NCI-H69 (cell line): ENCODE measurements around the gene SCN2A.

ENCODE experiments used
- DNase-seq: peaks from one replicate; lab custom pipeline; 2025; lab: John Stamatoyannopoulos, UW

The SCN2A gene

DNA sequence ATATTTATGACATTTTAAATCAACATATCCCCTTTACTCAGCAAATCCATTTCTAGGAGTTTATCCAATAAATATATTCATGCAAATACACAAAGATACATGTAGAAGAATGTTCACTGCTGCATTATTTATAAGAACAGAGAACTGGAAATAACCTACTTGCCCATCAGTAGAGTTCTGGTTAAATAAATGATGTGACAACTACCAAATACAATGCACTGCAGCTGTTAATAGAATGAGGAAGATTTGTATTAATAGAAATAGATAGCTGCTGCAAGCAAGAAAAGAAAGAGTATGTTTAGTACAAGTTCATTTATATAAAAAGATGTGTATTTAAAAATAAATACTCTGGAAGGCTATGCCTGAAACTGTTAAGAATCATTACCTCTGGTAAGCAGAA, 181.0 kb downstream of the SCN2A start:
- no peak for DNase-seq

DNA sequence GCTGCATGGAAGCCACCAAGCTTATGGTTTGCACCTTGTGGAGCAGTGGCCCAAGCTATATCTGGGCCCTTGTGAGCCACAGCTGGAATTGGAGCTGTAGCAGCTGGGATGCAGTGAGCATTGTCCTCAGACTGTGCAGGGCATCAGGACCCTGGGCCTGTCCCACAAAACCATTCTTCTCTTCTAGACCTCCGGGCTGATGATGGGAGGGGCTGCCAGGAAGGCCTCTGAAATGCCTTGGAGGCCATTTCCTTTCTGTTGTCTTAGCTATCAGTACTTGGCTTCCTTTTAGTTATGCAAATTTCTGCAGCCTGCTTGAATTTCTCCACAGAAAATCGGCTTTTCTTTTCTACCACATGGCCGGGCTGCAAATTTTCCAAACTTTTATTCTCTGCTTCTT, 183.9 kb downstream of the SCN2A start:
- DNase-seq, result no peak

DNA sequence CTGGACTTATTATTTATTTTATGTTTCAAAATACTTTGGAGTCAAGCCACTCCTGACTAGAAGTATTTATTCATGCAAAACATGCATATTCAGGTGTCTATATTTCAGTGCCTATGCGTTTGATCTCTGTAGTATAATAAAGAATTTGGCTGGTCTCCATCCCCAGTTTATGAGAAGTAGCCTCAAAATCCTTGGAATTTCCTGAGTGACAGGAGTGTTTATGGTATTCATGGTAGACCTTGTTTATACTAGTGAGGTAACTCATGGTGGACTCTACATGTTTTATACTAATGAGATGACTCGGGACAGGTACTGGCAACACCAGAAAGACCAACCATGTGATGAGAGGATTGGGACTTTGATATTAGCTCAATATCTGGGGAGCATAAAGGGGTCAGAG, 186.3 kb downstream of the SCN2A start:
- no peak for DNase-seq

DNA sequence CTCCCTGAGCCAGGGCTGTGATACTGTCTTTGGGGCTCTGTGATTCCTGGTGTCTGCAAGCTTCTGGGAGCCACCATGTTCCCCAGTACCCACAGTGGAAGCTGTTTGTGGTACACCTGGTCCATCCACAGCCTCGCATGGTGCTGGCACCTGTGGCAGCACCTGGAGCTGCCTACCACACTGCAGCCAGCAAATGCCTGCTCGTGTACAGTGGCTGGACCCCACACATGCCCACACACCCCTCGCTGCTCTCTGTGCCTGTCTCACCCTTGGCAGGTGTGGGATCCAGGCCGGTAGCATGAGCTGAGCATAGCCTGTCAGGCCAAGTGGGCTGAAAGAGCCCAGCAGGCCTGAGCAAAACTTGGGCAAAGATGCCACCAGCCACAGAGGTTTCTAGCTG, 188.5 kb downstream of the SCN2A start:
- DNase-seq, result no peak

DNA sequence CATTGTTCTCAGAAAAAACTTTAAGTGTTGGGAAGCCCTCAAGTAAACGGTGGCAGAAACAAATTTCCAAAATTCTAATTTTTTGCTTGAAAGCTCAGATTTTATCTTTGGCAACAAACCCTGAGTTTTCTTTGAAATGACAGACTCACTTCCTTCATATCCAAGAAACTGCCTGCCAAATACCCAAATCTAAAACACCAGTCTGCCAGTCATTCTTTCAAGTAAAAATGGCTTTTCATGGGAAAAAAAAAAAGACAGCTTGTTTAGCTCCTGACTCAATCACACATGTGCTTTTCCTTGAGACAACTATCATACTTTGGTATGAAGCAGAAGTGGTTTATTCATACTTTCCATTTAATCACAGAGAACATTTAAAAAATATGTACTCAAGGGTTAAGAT, 189.7 kb downstream of the SCN2A start:
- DNase-seq, result no peak

DNA sequence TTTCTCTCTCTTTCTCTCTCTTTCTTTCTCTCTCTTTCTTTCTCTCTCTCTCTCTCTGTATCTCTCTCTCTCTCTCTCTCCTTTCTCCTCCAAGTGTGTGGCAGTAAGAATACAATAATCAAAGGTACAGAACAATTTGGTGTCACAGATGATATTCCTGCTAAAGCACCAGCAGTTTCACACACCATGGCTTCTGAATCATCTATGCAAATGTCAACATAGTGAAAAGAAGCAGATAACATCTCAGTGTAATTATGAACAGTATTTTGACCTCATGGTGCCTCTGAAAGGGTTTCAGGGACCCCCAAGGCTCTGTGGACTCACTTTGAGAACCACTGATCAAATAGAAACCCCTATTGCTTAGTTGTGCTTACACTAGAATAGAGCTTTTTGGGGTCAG, 191.8 kb downstream of the SCN2A start:
- no peak for DNase-seq

DNA sequence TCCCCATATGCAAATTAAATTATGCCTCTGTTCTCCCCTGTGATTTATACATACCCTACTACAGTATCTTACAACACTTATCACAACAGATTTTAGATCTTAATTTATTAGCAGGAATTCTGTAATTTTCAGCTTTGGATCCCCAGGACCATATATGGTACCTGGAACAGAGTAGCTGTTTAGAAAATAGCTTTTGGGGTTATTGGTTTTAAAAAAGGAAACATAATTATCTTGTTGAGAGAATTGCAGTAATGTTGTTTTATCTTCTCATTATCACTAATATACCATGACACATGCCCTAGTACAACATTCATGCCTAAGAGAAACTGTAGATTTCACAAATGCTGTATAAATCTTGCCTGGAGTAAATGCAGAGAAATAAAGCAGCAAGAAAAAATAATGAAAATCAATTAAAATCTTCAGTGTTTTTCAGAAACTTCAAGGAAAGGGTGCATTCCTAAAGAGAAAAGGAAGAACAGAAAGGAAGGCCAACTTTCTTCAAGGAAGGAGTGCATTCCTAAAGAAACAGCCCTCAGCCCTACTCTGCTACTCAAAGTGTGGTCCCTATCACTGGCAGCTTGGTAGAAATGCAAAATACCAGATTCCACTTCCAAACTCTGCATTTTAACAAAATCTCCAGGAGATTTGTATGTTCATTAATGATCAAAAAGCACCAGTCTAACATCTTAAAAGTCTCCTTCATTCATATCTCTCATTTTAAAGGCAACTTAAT, 193.2 kb downstream of the SCN2A start:
- no peak for DNase-seq

DNA sequence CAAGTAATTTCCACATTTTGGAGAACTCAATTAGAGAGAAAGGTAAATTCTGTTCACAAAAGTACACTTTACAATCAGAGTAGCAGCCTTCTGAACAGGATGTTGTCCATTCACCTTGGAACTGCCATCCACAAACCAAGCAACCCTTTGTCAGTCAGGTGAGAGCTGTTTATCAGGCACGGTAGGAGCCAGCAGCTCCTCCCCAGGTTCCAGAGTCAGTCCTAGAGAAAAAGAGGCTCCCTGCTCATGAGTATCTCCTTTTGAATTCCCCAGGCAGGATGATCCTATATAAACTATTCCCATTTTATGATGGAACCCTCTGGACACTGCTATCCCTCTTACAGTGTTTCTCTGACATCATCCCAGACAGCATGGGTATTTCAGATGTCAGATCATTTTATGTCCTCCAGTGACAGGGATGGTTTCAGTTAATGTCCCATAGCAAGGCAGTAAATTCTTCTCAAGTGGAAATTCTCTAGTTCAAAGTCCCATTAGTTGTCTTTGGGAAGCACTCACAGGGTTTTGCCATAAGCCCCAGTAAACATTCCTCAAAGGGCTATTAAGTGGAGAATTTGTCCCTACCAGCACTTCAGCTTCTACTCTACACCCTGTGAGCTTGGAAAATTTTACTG, 195.8 kb downstream of the SCN2A start:
- no peak for DNase-seq

DNA sequence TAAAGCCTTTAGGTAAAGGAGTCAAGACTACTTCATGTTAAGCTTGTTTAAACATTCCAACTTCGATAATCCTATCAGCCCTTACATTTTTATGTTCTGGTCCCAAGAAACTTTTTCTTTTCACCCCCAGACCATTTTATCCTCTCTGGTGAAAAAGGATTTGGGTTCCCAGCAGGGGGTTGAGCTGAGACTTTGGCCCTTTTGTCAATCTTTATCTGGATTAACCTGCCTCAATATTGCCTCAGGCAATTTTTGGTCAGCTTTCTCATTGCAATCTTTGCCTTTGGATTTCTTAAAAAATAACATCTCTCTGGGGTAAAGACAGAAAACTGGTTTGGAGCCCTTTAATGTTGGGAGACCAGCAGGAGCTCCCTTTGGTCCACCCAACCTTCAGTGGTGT, 196.4 kb downstream of the SCN2A start:
- DNase-seq, result no peak

DNA sequence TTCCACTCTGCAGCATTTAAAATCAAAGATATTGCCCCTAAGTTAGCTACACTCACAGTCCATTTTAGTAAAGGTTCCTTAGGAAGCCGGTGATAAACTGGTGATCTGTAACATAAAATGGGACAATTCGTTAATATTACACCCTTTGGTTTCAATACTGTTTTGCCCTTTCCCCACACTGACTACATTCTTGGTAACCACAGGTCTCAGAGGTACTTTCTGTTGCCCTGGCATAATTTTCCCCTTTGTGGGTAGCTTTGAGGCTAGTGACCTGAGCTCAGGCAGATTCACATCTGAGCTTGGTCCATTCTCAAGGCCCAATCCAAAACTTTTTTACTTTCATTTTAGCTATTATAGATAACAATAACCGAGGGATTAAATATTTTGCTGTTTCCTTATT, 197.3 kb downstream of the SCN2A start:
- DNase-seq, result no peak

DNA sequence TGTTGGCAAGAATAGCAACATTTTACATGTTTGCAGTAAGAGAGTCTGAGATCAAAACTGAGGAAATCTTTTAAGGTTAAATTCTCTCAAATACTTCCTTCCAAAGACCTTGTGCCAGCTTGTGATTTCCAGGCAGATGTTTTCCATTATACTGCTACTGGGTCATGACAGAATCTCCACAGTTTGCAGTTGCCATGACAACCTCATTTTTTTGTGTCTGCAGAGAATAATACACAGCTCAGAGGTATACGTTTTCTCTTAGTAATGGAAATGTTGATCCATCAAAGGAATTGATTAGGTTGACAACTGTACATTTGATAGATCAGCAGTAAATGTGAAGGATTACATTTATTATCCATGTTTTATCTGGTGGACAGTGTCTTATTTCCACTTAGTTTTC, 201.2 kb downstream of the SCN2A start:
- DNase-seq, result no peak
